GM10847 (cell line): ENCODE measurements around the gene NAV2.

Source experiments
- POLR2A ChIP-seq: IDR thresholded peaks from 2 replicates; pipeline ENCODE4 v1.6.1; 2011; ENCODE audit not compliant: insufficient read length; ENCODE audit errors: extremely low read depth

NAV2 gene

DNA sequence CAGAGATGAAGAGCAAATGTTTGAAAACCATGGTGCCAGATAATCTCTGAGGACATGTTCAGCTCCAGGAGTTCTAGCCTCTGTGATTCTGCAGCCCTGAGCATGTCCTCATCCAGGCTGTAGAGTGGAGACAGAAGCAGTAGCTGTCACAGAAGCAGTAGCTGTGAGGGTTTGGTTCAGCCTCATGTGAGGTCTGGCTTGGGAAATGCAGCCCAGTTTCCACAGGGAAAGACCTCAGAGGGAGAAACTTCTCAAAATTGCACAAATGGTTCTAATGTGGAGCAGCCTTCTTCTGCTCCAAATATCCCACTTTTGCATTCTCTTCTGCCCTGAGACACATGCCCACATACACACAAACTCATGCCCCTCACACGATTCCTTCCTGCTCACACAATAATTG lies 399.2 kb downstream of the NAV2 start:
- no peak for TF ChIP-seq POLR2A

DNA sequence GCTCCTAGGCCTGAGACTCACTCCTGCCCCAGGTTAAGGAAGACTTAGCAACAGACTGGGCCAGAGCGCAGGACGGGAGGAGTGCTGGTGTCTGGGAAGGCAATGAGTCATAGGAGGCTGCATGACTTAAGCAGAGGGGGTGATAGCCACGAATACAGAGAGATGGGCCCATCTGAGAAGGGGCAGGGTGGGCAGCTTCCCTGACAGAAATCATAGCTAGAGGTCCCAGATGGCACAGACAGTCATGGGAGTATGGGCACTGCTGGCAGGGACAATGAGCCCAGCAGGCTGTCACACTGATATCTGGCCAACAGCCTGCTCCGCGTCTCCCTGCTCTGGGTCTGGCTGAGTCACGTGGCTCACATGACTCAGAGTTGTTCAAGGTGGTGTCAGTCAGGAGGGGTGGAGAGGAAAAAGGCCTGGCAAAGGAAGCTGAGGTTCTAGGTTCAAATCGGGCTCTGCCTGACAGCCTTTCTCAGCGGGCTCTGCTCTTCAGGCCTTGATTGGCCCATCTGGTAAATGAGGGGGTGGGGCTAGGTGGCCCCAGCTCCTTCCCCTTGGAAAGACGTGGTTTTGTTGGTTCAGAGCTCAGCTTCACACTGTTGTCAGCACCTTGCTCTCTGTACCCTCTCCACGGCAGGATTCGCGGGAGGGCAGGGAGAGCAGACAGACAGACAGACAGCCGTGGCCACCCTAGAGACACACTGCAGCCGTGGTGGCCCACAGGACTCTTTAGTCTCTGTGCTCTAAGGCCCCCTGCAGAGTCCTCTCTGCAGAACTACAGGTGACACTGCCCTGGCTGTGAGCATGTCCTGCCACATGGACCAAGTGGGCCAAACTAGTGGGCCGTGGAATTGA lies 399.9 kb downstream of the NAV2 start:
- no peak for TF ChIP-seq POLR2A

DNA sequence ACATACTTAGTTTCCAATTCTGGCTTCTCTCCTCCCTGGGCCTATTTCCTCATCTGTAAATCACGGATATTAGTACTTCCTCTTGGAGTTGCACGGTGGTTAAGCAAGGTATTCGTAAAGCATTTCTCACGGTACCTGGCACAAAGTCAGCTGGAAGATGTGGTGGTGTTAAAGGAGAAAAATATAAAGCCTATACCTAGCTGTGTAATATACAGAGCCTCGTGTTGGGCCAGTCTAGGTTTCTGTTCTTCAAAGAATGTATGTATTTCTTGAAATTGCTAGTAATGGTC lies 400.5 kb downstream of the NAV2 start:
- no peak for TF ChIP-seq POLR2A

DNA sequence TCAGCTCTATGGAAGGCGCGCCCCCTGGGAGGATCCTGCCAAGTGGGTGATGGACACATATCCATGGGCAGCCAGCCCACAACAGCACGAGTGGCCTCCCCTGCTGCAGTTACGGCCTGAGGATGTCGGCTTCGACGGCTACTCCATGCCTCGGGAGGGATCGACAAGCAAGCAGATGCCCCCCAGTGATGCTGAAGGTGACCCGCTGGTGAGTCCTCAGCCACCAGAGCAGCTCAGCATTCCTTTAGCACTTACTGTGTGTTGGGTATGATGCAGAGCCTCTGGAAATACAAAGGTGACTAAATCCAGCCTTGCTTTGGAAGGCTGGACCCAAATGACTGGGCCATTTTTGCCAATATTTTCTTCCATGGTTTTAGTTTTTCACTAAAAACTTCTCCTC lies 402.0 kb downstream of the NAV2 start:
- TF ChIP-seq POLR2A, result no peak

DNA sequence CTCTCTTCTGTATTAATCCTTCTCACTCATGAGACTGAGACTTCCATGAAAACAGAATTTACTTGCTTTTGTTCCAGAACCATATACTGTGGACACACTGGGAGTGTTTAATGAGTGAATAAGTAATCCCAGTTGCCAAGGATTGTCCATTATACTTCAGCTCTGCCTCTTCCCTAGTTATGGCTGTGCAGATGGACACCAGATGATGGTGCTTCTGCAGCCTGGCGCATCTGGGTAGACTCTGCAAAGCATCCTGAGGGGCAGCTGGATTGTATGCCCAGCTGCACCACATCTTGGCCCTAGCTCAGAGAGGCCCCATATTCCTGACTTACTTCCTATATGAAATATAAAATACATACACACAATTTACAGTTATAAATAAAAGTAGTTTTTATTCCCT lies 404.2 kb downstream of the NAV2 start:
- no peak for TF ChIP-seq POLR2A

DNA sequence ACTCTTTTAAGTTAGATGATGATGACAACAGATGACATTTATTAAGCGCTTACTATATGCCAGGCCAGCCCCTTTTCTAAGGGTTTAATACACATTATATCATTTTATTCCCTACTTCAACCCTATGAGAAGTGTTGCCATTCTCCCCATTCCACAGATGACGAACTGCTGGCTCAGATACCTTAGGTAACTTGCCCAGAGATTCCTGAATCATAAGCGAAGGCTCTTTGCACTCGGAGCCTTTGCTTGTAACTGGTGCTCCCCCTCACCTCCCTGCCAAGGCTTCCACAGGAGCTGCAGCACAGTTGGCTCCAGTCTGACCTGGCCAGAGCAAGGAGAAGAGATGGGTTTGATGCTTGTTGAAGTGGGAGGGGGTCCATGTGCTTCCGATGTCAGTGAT lies 404.7 kb downstream of the NAV2 start:
- no peak for TF ChIP-seq POLR2A

DNA sequence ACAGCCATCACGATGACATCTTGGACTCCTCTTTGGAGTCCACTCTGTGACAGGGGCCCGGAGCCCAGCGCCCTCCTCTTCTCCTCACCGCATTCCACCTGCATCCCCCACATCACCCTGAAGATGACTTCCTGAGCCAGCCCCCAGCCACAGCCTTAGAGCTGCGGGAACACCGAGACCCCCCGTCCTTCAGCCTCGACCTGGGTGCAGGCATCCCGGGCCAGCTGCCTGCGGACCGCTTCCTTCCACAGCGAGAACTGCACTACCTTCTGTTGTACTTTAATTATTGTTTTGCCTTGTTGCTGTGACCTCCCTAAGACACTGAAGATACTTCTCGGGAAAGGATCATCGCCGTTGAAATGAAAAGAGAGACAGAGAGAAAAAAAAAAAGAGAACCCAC lies 405.6 kb downstream of the NAV2 start:
- no peak for TF ChIP-seq POLR2A

DNA sequence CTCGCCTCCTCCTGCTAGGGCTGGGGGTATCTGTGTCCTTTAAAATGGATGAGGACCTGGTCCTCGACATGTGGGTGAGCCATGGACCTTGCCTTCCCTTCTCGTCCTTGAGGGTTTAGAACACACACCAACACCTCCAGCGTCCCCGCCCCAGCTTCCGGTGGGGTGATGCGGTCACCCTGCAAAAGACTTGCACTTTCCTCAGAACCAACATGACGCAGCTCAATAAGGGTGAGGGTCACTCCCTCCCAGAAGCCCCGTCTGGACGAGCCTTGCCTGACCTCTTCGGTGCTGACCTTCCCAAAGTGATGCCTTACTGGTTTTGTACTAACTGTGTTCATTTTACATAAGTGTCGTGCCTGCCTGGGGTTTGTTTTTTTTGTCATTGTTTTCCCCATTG lies 406.7 kb downstream of the NAV2 start:
- no peak for TF ChIP-seq POLR2A

DNA sequence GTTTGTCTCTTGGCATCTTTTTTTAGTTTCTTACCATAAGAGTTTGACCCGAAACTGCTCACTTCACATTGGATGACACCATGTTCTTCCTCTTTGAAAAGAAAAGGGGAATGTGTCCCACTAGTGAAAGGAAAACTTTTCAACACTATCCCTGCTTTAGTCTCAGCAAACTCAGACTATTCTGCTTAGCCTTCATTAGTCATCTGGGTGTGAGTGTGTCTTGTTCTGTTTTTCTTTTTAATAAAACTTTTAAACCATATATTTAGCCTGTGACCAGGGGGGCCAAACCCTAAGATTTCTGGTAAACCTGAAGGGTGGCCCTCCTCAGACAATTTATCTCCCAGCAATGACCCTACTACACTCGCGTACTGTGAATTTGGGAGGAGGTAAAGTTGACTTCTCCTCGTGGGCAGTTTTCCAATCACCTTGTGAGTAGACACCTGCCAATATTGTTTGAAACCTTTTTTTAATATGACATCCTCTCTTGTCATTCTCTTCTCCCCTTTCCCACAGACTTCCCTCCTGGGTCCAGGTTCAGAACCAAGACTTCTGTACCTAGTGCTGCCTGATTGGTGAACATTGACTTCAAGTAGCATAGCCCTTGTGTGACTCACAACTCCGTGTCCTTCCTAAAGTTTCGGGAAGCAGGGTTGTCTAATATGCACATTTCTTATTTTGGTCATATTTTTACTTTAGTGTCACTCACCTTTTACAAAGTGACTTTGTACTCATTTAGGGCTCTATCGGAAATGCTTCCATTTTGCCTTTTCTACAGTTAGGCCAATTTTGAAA lies 407.7 kb downstream of the NAV2 start:
- TF ChIP-seq POLR2A, result no peak

DNA sequence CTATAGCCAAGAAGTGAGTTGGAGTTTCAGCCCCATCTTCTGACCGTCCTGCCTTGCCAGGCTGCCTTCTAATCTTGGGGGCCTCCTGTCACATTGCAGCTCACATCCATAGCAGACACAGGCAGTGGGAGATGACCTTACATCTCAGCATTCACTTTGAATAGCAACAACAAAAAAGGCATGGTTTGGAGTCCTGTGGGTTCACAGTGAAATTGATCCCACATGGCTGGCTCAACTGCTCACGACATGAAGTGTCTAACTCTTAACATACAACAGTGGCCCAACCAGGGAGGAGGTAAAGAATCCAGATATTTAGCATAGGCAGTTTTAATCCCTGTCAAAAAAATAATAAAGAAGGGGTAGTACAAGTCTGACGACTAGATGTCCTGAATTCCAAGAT lies 409.5 kb downstream of the NAV2 start:
- TF ChIP-seq POLR2A, result no peak

DNA sequence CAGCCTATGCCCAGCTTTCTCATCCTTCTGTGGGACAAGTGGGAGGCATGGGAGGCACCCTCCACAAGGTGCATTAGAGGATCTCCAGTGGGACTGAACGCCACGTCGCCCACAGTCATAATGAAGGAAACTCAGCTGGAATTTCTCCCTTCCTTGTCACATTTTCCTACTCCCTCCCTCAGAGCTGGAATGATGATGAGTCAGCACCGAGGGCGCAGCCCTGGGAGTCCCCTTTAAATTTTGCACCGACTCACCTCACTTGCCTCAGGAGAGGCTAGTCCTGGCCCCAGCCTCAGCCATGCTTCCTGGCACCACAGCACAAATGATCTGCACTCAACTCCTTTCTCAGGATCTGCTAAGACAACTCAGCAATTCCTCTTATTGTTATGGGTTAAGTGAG lies 413.3 kb downstream of the NAV2 start:
- TF ChIP-seq POLR2A, result no peak

DNA sequence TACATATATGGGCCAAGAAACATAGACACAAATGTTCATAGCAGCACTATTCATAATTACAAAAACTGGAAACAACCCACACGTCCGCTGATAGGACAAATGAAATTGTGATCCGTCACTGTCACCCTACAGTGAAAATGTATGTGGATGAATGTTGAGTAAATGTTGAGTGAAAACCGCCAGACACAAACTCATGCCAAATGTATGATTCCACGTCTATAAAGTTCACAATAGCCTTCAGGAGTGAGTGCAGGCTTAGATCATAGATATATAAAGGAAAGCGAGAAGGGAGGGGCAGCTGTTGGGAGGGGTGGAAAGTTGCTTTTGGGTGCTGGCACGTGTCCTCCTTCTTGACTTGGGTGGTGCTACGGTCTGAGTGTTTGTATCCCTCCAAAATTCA lies 414.1 kb downstream of the NAV2 start:
- no peak for TF ChIP-seq POLR2A

DNA sequence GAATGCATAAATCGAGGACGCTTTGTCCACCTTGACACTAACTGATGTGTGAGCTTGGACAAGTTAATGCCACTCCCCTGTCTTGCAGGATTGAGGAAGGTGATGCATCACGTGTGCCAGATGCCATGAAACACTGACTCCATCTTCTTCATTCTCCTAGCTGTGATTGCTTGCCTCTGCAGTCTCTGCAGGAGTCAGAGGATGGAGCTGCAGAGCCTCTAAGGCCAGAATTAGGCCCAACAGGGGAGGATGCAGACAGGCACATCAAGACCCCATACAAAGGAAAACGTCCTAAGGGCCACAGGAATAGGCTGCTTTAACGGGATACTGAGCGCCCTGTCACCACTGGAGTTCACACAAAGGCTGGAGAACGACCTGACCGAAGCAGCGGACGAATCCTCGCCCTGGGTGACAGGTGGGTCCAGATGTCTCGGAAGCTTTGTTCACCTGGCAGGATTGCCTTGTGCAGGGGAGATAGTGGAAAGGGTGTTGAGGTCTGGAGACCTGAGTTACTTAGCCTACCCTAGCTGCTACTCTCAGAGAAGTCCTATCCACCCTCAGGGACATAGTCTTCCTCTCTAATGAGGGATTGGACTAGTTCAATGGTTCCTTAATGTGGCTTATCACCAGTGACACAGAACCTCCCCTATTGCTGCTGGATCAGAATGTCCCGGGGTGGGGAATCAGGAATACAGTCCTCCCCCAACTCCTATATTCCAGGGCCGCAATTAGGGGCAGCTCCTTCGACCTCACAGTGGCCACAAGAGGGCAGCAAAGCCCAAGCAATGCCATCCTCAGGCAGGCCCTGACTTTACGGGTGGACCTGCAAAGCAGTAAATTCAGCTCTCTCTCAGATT lies 415.3 kb downstream of the NAV2 start:
- no peak for TF ChIP-seq POLR2A

DNA sequence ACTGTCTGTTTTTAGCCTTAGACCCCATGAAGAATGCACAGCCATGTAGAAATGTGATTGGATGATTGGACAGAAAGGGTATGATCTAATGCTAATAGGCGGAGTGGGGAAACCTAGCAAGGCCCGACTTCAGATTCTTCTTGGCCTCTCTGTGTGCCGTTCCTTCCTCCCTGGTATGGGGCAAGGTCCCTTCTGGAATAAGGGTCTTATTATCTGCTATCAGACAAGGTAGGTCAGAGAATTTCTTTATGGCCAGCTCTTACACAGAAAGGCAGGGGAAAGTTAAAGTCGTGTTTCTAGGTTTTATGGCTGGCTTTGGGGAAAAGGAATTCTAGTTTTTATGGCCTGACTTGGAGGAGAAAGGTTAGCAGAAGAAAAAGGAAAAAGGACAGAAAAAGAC lies 417.0 kb downstream of the NAV2 start:
- no peak for TF ChIP-seq POLR2A

DNA sequence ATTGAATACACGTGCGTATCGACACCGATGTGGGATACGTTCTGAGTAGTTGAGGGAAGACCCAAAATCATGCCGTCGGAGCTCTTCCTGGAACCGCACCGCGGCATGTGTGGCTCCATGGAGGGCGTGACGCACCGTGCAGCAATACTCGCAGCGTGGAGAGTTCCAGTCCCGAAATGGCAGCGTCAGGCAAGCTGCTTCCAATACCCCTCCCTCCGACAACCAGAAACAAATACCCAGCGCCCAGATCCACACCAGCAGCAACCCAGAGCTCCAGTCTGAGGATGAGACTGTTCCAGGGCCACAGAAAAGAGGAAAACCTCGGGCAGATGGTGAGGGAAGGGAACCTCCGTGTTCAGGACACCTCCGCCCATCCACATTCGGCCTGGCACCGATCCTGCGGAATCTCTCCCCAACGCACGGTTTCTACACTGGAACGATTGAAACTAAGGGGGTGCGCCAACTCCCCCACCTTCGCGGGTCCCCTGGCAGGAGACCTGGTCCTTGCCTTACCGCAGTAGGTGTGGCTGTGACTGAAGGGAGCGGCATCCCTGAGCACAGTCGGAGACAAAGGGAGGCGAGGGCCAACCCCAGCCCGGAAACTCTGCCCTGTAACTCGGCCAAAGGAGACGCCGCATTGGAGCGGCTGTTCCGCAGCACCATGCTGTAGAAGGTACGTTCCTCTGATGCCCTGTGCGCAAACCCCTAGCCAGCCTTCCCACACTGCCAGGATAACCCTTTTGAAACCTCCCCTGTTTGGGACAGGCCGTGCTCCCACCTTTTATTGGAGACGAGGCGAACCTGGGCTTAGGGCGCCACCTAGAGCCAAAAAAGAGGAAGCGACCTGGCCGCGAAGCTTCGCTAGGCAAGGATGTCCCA lies 419.4 kb downstream of the NAV2 start:
- no peak for TF ChIP-seq POLR2A
